AG04450 (cell line): ENCODE measurements around the gene ADAM12. TPM values are rescaled to one million over a fixed set of nuclear protein-coding genes. Genes with fewer than 3 reads are reported as not detected.

Experiments used
- CTCF ChIA-PET: fragments of 300-600, 350-600 bp; formaldehyde crosslinking; extraction: SDS; loops from one replicate; lab custom pipeline; 2022; ENCODE audit warnings: antibody characterized with exemption, inconsistent platforms; lab: Charles Lee
- POLR2A ChIA-PET: fragments of 350-600 bp; formaldehyde crosslinking; extraction: SDS; loops from one replicate; lab custom pipeline; 2021; ENCODE audit warnings: antibody characterized with exemption, inconsistent platforms; lab: Yijun Ruan, JAX
- DNase-seq: peaks from one replicate; pipeline ENCODE4 v3.0.0-alpha.2; 2011; ENCODE audit warnings: low read depth, low spot score
- H3K27ac ChIP-seq: one replicate; pipeline ENCODE4 v1.5.1; 2012; ENCODE audit warnings: low read depth, low read length, control low read depth
- H3K27me3 ChIP-seq: one replicate; pipeline ENCODE4 v1.6.0; 2012; ENCODE audit warnings: low read length; ENCODE audit not compliant: control insufficient read depth, insufficient read depth
- H3K4me3 ChIP-seq: 2 replicates; pipeline ENCODE4 v1.5.1; 2011; ENCODE audit warnings: mild to moderate bottlenecking, low read depth, low read length, control low read depth
- H3K9me3 ChIP-seq: 2 replicates; pipeline ENCODE4 v1.5.1; 2012; ENCODE audit warnings: low read length; ENCODE audit not compliant: control insufficient read depth, insufficient read depth
- CTCF ChIP-seq: IDR thresholded peaks from 2 replicates; pipeline ENCODE4 v1.5.1; 2011; ENCODE audit warnings: low read depth, low read length, control low read depth, inconsistent platforms
- polyA plus RNA-seq: library from polyadenylated mRNA; depleted of rRNA; stranded (reverse); fragments of >200 nt; gene quantifications from 2 replicates; pipeline ENCODE4 v1.2.3, GENCODE V29; 2011

ADAM12 gene
- polyA plus RNA-seq, 1 experiment, result 8.0 TPM

DNA sequence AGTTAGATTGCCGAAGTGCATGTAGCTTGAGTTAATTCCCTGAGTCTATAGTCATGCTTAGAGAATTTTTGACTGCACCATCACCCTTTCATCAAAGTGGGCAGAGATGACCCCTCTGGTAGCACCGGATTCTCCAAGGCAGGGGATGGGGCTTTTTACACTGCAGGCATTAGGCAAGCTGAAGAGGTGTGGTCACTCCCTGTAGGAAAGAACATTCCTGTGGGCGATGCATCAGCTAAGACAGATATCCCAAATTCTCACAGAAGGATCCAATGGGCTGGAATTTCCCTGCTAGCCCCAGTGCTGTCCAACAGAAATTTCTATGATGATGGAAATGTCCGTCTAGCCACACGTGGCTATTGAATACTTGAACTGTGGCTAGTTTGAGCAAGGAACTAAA lies 118.2 kb downstream of the ADAM12 start:
- CTCF ChIA-PET, result no interaction called here
- no peak overlapping the region for H3K4me3 ChIP-seq
- no peak overlapping the region for H3K27ac ChIP-seq
- TF ChIP-seq CTCF, result no peak
- DNase-seq, result no peak
- peaks cover 13% of the 10 kb centered on the region for H3K9me3 ChIP-seq
- POLR2A ChIA-PET, result no interaction called here
- H3K27me3 ChIP-seq, result no peaks in the 10 kb centered on the region

DNA sequence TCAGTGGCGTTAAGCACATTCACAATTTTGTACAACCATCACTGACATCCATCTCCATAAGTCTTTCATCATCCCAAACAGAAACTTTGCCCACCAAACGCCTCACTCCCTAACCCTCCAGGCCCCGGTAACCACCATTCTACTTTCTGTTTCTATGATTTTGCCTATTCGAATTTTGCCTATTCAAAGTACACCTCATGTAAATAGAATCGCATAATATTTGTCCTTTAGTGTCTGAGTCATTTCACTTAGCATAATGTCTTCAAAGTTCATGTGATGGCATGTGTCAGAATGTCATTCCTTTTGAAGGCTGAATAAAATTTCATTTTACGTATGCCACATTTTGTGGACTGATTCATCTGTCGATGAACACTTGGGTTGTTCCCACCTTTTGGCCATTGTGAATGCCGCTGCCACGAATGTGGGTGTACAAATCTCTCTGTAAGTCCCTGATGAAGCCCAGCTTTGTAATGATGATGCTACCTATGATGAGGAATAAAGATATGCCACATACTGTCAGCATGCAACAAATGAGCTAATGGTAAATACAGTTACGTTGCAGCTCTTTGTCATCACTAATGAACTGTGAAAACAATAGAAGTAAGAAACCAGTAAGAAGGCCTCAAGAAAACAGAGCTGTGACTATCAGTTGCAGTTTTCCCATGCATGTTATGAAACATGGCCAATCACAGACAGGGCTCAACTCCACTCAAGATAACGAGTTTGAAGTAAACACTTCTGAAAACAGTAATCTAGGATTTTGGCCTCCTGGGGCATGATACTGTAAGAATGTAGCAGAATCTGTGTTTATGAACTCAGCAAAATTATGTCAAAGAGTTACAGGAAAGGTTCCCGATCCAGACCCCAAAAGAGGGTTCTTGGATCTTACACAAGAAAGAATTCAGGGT lies 120.0 kb downstream of the ADAM12 start:
- no peak for TF ChIP-seq CTCF
- H3K27ac ChIP-seq, result no peak overlapping the region
- ChIA-PET POLR2A (no interaction called here), CTCF (interaction anchor here (0.6 kb wide), 1 partner anchor 167 kb away, joined by 3 read pairs; no protein-coding TSS in a partner anchor)
- no peak overlapping the region for H3K4me3 ChIP-seq
- H3K27me3 ChIP-seq, result no peaks in the 10 kb centered on the region
- DNase-seq, result no peak
- H3K9me3 ChIP-seq, result peaks cover 13% of the 10 kb centered on the region

DNA sequence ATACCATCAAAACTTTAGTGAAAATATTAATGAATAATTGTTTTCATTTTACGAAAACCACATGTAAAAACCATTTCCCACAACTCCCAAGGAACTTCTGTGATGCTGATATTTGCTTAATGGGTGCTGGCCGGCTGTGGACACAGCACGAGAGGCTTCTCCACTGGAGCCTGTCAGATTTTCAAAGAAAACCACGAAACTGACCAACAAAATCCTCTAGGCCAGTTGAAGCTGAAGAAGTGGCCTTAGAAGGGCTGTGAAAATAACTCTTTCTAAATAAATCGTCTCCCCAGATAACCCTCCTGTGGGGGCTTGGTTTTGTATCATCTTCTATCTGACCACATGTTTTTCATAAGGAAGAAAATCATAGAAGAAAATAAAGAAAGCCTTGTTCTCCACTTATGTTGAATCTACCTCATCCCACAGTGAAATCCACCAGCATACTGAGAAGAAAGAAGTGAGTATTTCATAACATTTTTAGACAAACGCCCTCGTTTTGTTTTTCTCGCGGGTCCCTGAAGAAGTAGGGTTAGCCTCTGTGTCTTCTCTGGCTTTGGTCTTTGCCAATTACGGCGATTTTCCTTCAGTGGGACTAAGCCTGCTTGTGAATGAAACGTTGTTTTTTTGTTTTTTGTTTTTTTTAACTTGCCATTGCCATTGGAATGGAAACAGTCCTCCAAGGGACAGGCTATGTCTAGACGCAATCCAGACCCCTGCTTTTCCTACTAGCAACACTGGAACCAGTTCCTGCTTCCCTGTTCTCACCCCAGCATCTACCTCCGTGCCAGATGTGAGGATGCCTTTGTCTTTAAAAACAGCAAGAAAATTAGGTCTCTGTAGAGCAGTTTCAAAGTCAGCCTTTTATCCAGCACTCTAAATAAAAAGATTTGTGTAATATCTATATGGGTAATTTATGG lies 123.9 kb downstream of the ADAM12 start:
- Histone ChIP-seq H3K27me3 (no peaks in the 10 kb centered on the region), H3K4me3 (no peak overlapping the region), H3K27ac (no peak overlapping the region), H3K9me3 (peaks cover 13% of the 10 kb centered on the region)
- ChIA-PET CTCF (interaction anchor here (0.6 kb wide), 1 partner anchor 309 kb away, joined by 3 read pairs; no protein-coding TSS in a partner anchor), POLR2A (no interaction called here)
- no peak for TF ChIP-seq CTCF
- no peak for DNase-seq

GRCh38 chr10:126263006-126263676 lies 125.1 kb downstream of the ADAM12 start:
- peaks cover 13% of the 10 kb centered on the region for H3K9me3 ChIP-seq

More at GRCh38 chr10:126263006-126263676, 125.1 kb downstream of the ADAM12 start:
- no peak overlapping the region for H3K27ac ChIP-seq
- H3K27me3 ChIP-seq, result no peaks in the 10 kb centered on the region
- no peak for DNase-seq
- no peak for TF ChIP-seq CTCF
- CTCF ChIA-PET, result no interaction called here
- no peak overlapping the region for H3K4me3 ChIP-seq
- POLR2A ChIA-PET, result no interaction called here
